Measurements from ENCODE around the gene AHCYL2. TPM values are rescaled to one million over a fixed set of nuclear protein-coding genes. Genes with fewer than 3 reads are reported as not detected.

The AHCYL2 gene
- total RNA-seq, 1 experiment from 2014 or later = 17.0 TPM

DNA sequence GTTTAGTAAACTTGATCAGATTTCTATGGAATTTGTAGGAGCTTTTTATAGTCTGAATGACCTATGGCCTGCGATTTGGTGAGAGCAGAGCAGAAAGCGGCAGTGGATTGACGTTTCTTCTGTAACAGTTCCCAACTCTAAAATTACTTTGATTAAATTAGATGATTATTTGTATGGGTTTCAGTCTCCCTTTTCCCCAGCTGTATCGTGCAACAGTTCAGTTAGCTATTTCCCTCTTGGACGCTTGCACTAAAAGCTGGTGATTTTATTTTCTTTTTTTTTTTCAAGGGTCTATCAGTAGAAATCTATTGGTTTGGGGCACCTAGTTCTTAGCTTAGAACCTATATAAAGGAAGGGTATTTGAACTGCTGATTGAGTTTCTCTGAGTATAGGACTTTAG lies 6.8 kb downstream of the AHCYL2 start:
- ChIA-PET CTCF (interaction anchor here (0.8 kb wide), 1 partner anchor 13 kb away, joined by 4 read pairs; no protein-coding TSS in a partner anchor), POLR2A (no interaction called here), RAD21 (ENCODE audit: low non-redundant PET in 1 of 2, low total read pairs in 2 of 2, uncharacterized antibody in 2 of 2, unreplicated experiment in 2 of 2) (no interaction called here)
- Histone ChIP-seq H2AFZ (ENCODE audit: low read depth, low read length, poor library complexity, severe bottlenecking) (no peak overlapping the region), H3K4me2 (ENCODE audit: low read length) (no peak overlapping the region), H3K36me3 (ENCODE audit: control insufficient read depth in 1 of 2, insufficient read depth in 2 of 2, low read length in 2 of 2) (no peaks in the 10 kb centered on the region), H3K4me1 (ENCODE audit: control insufficient read depth in 1 of 2, insufficient read depth in 2 of 2, low read length in 2 of 2) (peaks cover 0 to 4% of the 10 kb centered on the region in 2 experiments; a peak in 1 of 4 replicates), H3K4me3 (replicated peaks in 1 of 2; ENCODE audit: low read depth in 1 of 2, low read length in 2 of 2) (no peak overlapping the region), H3K9me2 (ENCODE audit: insufficient read depth) (no peaks in the 10 kb centered on the region), H4K20me1 (ENCODE audit: insufficient read depth) (no peaks in the 10 kb centered on the region), H3K9me3 (ENCODE audit: control insufficient read depth in 1 of 2, insufficient read depth in 1 of 2, low read depth in 1 of 2, low read length in 2 of 2) (no peaks in the 10 kb centered on the region), H3K9ac (ENCODE audit: low read length) (no peak overlapping the region), H3K79me2 (ENCODE audit: insufficient read depth, low read length) (no peaks in the 10 kb centered on the region; the same call in none of the 2 replicates), H3K27ac (ENCODE audit: low read depth, low read length) (no peak overlapping the region), H3K27me3 (ENCODE audit: insufficient read depth, low read length) (no peaks in the 10 kb centered on the region)
- DNase-seq (ENCODE audit: low read depth, low spot score) (no peak), ATAC-seq (no peak)
- TF ChIP-seq ZNF274 (IDR thresholded peaks at IDR 0.05; ENCODE audit: low read depth, low read length) (no peak), EZH2 (IDR thresholded peaks at IDR 0.05) (no peak), EZH2phosphoT487 (IDR thresholded peaks at IDR 0.05; ENCODE audit: borderline replicate concordance) (no peak), ELF1 (IDR thresholded peaks at IDR 0.05; ENCODE audit: borderline replicate concordance, low read depth) (no peak), CBX3 (IDR thresholded peaks at IDR 0.05; ENCODE audit: low read depth) (no peak), SRF (IDR thresholded peaks at IDR 0.05; ENCODE audit: low read depth) (no peak), RAD21 (IDR thresholded peaks at IDR 0.05; ENCODE audit: low read depth) (no peak), FOSL1 (IDR thresholded peaks at IDR 0.05; ENCODE audit: low read depth) (no peak), CEBPB (IDR thresholded peaks at IDR 0.05; ENCODE audit: low read depth) (no peak), POLR2A (IDR thresholded peaks at IDR 0.05; ENCODE audit: borderline replicate concordance, extremely low read depth, insufficient read depth, insufficient read length) (no peak), SP1 (IDR thresholded peaks at IDR 0.05; ENCODE audit: low read depth) (no peak), YY1 (IDR thresholded peaks at IDR 0.05; ENCODE audit: extremely low read depth, insufficient replicate concordance, low read depth, low read length) (no peak), ZFX (IDR thresholded peaks at IDR 0.05) (no peak), TCF7L2 (IDR thresholded peaks at IDR 0.05; ENCODE audit: borderline replicate concordance, extremely low read depth, insufficient read depth, insufficient read length) (no peak), EGR1 (IDR thresholded peaks at IDR 0.05; ENCODE audit: low read depth) (no peak), SIN3A (IDR thresholded peaks at IDR 0.05; ENCODE audit: low read depth) (no peak)
- TF ChIP-seq, protein P1, sequence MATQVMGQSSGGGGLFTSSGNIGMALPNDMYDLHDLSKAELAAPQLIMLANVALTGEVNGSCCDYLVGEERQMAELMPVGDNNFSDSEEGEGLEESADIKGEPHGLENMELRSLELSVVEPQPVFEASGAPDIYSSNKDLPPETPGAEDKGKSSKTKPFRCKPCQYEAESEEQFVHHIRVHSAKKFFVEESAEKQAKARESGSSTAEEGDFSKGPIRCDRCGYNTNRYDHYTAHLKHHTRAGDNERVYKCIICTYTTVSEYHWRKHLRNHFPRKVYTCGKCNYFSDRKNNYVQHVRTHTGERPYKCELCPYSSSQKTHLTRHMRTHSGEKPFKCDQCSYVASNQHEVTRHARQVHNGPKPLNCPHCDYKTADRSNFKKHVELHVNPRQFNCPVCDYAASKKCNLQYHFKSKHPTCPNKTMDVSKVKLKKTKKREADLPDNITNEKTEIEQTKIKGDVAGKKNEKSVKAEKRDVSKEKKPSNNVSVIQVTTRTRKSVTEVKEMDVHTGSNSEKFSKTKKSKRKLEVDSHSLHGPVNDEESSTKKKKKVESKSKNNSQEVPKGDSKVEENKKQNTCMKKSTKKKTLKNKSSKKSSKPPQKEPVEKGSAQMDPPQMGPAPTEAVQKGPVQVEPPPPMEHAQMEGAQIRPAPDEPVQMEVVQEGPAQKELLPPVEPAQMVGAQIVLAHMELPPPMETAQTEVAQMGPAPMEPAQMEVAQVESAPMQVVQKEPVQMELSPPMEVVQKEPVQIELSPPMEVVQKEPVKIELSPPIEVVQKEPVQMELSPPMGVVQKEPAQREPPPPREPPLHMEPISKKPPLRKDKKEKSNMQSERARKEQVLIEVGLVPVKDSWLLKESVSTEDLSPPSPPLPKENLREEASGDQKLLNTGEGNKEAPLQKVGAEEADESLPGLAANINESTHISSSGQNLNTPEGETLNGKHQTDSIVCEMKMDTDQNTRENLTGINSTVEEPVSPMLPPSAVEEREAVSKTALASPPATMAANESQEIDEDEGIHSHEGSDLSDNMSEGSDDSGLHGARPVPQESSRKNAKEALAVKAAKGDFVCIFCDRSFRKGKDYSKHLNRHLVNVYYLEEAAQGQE (IDR thresholded peaks at IDR 0.05; ENCODE audit: low read depth) = no peak
- TF ChIP-seq, protein P2, sequence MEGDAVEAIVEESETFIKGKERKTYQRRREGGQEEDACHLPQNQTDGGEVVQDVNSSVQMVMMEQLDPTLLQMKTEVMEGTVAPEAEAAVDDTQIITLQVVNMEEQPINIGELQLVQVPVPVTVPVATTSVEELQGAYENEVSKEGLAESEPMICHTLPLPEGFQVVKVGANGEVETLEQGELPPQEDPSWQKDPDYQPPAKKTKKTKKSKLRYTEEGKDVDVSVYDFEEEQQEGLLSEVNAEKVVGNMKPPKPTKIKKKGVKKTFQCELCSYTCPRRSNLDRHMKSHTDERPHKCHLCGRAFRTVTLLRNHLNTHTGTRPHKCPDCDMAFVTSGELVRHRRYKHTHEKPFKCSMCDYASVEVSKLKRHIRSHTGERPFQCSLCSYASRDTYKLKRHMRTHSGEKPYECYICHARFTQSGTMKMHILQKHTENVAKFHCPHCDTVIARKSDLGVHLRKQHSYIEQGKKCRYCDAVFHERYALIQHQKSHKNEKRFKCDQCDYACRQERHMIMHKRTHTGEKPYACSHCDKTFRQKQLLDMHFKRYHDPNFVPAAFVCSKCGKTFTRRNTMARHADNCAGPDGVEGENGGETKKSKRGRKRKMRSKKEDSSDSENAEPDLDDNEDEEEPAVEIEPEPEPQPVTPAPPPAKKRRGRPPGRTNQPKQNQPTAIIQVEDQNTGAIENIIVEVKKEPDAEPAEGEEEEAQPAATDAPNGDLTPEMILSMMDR (IDR thresholded peaks at IDR 0.05 in 2 of 3, conservative IDR thresholded peaks at IDR 0.05 in 1 of 3; ENCODE audit: borderline replicate concordance in 1 of 3, insufficient read depth in 1 of 3, low read depth in 2 of 3, low read length in 2 of 3) = no peak
- TF ChIP-seq, protein P3, sequence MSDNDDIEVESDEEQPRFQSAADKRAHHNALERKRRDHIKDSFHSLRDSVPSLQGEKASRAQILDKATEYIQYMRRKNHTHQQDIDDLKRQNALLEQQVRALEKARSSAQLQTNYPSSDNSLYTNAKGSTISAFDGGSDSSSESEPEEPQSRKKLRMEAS (IDR thresholded peaks at IDR 0.05) = no peak
- BruUV-seq (replicated peaks) = no TSS peak
- intact Hi-C loops (cut with micrococcal nuclease) = no loop called here

Data from HCT116 (cell line).